ENCODE data around the gene IRF2BP2.

Gene IRF2BP2

DNA sequence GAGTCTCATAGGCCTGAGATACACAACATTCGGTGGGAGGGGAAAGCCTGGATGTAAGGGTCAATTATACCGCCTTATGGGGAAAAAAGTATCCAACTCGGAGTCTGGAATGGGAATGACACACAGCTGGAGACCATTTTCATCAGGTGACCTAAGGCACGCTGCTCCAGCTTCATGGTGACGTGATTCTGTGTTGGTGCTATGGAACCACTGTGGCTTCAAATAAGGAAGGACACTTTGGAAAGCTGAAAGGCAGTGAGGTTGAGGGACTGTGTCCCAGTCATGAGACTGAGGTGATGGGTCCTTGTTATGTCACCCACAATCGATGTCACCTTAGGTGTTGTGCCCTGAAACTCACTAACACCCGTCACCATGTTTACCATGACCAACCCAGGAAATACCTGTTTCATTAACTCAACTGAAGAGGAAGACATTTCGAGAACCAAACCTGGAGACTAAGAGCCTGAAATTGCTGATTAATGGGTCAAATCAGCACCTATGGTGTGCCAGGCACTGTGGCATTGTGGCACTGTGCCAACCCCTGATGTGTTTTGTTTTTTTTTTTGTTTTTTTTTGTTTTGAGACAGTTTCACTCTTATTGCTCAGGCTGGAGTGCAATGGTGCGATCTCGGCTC, 54.5 kb downstream of the IRF2BP2 start:
- TF ChIP-seq, protein P1, sequence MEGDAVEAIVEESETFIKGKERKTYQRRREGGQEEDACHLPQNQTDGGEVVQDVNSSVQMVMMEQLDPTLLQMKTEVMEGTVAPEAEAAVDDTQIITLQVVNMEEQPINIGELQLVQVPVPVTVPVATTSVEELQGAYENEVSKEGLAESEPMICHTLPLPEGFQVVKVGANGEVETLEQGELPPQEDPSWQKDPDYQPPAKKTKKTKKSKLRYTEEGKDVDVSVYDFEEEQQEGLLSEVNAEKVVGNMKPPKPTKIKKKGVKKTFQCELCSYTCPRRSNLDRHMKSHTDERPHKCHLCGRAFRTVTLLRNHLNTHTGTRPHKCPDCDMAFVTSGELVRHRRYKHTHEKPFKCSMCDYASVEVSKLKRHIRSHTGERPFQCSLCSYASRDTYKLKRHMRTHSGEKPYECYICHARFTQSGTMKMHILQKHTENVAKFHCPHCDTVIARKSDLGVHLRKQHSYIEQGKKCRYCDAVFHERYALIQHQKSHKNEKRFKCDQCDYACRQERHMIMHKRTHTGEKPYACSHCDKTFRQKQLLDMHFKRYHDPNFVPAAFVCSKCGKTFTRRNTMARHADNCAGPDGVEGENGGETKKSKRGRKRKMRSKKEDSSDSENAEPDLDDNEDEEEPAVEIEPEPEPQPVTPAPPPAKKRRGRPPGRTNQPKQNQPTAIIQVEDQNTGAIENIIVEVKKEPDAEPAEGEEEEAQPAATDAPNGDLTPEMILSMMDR (IDR thresholded peaks at IDR 0.05; ENCODE audit: low read depth, low read length) = no peak
- DNase-seq = no peak
- Histone ChIP-seq H3K4me1 (peaks cover 31% of the 10 kb centered on the region), H3K9me3 (no peaks in the 10 kb centered on the region), H3K4me3 (ENCODE audit: low read depth, low read length) (no peak overlapping the region), H3K36me3 (no peaks in the 10 kb centered on the region), H3K27me3 (no peaks in the 10 kb centered on the region)

DNA sequence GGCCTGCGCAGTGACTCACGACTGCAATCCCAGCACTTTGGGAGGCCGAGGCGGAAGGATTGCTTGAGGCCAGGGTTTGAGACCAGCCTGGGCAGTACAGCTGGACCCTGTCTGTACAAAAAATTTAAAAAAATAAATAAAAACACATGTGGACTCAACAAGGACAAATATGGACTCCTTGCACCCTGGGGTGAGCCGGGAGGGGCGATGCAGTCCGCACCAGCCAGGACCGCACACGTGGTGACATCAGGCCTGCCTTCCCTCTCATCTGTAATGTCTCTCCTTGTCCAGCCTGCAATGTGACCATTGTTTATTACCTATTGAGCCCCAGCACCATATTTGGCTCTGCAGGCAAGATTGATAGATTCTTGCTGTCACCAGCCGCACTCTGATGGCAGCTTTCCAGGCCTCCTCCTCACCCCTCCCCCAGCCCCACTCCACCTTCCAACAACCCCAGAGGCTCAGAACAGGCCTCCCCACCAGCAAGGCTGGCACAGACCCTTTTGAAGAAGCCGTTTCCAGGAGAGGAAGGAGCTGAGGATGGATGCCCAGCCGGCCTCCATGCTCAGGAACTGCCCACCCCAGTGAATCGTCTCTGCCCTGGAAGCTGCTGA, 55.2 kb downstream of the IRF2BP2 start:
- Histone ChIP-seq H3K36me3 (no peaks in the 10 kb centered on the region), H3K4me1 (peaks cover 31% of the 10 kb centered on the region), H3K4me3 (ENCODE audit: low read depth, low read length) (no peak overlapping the region), H3K9me3 (no peaks in the 10 kb centered on the region), H3K27me3 (no peaks in the 10 kb centered on the region)
- TF ChIP-seq, protein P1 (IDR thresholded peaks at IDR 0.05; ENCODE audit: low read depth, low read length) = no peak
- DNase-seq = peak; percentile 92

Data from BE2C (cell line).